Suppressor macrophage treated with lipopolysaccharide for 1 hour (primary cell): ENCODE measurements around the gene MSANTD1.
A peak's percentile ranks its signal among the peaks of the same experiment; 100 is the strongest.

Source experiments
- DNase-seq, 3 donors: peaks; one replicate each; pipeline ENCODE4 v3.0.0-alpha.2; 2020 to 2022

MSANTD1 gene

GRCh38 chr4:3267576-3268394 lies 18.8 kb downstream of the MSANTD1 start:
- no peak for DNase-seq

- no peak for DNase-seq
These were observed 19.6 kb downstream of the MSANTD1 start for GRCh38 chr4:3268395-3269104.

DNA sequence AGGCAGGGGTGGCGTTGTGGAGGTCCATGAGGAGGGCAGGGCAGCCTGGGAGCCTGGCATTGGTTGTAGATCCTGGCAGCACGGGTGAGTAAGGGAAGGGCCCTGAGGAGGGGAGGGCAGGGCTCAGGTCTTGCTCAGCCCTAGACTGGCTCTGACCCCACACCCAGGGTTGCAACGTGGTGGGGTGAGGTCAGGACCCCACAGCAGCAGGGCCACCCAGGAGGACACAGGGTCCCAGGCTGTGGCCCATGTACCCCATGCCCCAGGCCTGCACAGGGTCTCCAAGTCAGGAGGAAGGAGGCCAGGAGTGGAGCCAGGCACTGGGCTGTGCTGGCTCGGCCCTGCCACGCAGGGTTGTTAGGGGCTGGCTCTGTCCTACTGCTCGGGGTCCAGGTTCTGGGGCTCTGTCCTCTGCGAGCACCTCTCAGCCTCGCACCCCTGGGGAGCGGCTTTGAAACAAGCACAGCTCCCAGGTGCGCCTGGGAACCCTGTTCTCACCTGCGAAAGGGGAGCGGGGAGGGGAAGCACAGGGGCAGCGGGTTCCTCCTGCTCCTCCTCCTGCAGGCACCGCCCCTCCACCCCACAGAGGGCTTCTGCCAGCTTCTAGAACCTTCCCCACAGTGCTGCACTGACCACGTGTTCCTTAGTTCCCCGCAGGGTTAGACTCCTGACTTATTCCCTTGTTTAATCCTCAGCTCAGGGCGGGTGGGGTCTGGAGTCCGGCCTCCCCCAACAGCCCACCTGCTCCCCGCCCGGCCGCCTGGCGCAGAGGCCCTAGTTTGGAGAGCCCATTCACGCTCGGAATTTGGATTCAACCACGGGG lies 20.4 kb downstream of the MSANTD1 start:
- DNase-seq, result no peak

- no peak for DNase-seq
These were observed 21.1 kb downstream of the MSANTD1 start for GRCh38 chr4:3269991-3270611.

- no peak for DNase-seq
These were observed 22.2 kb downstream of the MSANTD1 start for GRCh38 chr4:3271131-3271530.

- DNase-seq, result no peak
These were observed 28.0 kb downstream of the MSANTD1 start for GRCh38 chr4:3276986-3277385.

DNA sequence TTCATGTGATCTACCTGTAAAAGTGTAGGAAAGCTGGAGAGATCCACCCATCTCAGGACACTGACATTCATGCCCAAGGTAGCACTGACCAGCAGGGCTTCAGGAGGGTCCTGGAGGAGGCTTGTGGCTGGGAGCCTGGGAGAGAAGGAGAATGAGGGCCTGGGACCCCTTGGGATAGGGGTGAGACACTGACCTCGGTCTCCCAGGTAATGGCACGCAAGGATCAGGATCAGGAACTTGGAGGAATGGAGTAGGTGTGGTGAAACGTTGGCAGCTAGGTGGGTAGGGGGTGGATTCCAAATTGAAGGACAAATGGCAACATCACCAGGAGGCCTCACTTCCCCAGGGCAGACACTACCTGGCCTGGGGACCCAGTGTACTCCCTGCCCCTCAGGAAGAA lies 31.5 kb downstream of the MSANTD1 start:
- DNase-seq, result no peak

DNA sequence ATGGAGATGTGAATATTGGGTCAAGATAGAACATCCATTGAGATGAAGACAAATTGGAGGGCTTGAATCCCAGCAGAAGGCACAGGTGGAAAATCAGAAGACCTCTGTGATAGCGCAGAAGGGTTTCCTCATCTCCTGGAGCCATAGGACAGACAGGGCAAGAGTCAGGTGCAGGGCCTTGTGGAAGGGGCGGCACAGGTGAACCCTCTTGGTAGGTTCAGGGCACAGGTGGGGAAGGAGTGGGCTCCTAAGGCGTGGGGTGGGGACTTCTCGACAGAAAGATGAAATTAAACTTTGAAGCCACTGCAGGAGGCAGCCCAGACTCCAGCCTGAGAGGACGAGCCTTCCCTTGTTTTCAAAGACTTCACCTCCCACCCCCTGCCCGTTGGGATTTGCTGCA lies 34.5 kb downstream of the MSANTD1 start:
- no peak for DNase-seq

- DNase-seq, result no peak
These were observed 35.0 kb downstream of the MSANTD1 start for GRCh38 chr4:3283916-3284315.

- no peak for DNase-seq
These were observed 36.0 kb downstream of the MSANTD1 start for GRCh38 chr4:3284734-3285557.

- peak in 1 of 3 donors; percentile 22 for DNase-seq
These were observed 36.8 kb downstream of the MSANTD1 start for GRCh38 chr4:3285558-3286334.

DNA sequence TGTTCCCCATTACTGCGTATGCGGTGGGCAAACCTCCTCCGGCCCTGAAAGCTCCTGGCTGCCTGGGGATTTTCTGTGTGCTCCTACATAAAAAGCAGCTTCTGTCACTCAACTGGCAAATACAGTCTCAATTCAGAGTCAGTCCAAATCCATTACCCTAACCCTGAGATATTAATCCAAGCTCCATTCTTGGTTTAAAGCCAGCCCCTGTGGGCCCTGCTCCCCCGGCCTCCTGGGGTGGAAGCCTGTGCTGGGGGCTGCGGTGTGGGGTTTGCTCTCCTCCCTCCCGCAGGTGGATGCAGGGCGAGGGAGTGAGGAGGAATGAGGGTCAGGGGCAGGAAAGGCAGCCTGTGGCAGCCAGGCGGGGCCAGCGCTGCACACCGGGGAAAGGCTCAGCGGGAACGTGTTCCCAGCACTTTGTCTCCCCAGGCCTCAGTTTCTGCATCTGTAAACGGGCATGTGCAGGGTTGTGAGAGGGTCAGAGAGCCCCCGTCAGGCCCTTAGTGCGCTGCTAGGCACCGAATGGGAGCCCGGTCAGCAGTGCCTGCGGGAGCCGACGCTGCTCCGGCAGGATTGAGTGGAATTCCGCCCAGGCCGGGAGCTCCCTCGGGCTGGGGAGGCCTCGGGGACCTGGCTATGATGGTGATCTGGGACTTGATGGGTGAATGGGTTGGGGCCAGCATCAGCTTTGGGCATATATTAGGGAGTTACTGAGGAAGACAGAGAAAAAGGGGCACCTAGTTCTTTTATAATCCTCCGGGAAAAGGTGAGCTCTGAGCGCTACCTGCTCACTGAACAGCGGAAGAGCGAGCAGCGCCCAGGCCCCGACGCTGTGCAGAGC lies 37.6 kb downstream of the MSANTD1 start:
- peak; percentile 92 to 93 (median 92) for DNase-seq

DNA sequence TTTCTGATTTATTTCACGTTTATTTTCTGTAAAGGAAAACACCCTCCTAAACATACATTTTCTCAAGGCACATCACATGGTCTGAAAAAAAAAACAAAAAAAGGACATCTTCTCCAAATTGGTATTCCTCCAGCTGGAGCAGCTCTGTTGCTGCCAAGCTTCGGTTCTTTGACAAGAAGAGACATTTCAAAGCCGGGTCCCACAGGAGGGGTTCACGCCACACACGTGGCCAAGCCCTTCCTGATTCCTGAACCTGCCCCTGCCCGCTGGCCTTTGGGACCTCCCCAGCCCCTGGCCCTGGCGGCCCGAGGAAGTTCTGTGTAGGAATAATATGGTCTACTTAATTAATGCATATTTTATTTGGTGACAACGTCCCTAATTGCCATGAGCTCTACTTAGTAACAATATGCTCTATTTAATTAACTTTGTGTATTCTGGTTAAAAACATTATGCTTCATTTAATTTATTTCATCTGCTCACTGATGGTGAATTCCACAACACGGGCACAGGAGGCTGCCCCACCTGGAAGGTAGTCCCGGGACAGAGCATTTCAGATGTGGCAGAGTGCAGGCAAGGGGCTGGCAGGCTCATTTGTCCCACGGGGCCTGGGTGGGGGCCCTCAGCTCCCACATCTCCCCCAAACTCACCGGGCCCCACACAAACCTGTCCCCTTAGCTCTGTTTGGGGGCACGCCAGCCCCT lies 38.5 kb downstream of the MSANTD1 start:
- DNase-seq, result no peak

DNA sequence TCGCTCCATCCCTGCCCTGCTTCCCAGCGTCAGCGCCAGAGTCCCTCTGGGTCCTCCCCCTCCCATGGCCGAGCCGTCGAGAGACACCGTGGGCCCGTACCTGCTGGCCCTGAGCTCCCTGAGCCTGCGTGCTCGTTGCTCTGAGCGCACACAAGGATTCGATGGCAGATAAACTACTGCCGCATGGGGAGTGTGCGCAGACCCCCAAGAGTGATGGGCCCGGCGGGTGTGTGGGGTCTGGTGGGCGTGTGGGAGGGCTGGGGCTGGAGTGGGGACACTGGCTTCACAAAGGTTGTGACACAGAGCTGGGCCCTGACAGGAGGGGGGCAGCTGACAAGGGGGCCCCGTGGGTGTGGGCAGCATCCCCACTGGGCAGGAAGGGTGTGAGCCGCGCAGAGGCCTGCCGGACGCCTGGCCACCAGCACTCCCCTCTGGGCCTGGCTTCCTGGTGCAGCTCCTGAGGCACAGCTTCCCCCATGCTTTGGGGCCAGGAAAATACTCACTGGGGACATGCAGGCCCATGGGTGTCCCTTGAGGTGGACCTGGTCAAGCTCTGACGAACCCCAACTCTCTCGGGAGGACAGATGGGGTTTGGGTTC lies 39.1 kb downstream of the MSANTD1 start:
- no peak for DNase-seq

GRCh38 chr4:3288571-3289094 lies 39.7 kb downstream of the MSANTD1 start:
- no peak for DNase-seq

GRCh38 chr4:3290476-3290875 lies 41.5 kb downstream of the MSANTD1 start:
- no peak for DNase-seq

GRCh38 chr4:3290889-3291321 lies 41.9 kb downstream of the MSANTD1 start:
- no peak for DNase-seq

GRCh38 chr4:3291411-3291968 lies 42.5 kb downstream of the MSANTD1 start:
- peak in 2 of 3 donors; percentile 10 to 20 for DNase-seq
